ENCODE measurements around the gene IQSEC1. TPM values are rescaled to one million over a fixed set of nuclear protein-coding genes. Genes with fewer than 3 reads are reported as not detected.

IQSEC1 gene
- total RNA-seq, 3 donors from 2014 or later, result 26.9 to 45.4 (median 26.9) TPM

- DNase-seq (ENCODE audit: low spot score in 2 of 2), result peak; percentile 72 to 76
- Histone ChIP-seq H3K36me3 (no peaks in the 10 kb centered on the region), H3K27ac (peak overlapping the region; percentile 62 to 74), H3K4me1 (peaks cover 4 to 12% of the 10 kb centered on the region in 2 donors), H3K9me3 (no peaks in the 10 kb centered on the region), H3K4me3 (peak overlapping the region in 1 of 3 donors; percentile 22), H3K27me3 (no peaks in the 10 kb centered on the region)
- intact Hi-C loops (cut with DNase I; ENCODE audit: low total_unique reads), result loop anchor here (5.0 kb wide), 1 partner anchor 1428 kb away; no protein-coding TSS in a partner anchor
- TF ChIP-seq POLR2AphosphoS5 (IDR thresholded peaks at IDR 0.05) (peak in 1 of 3 donors; percentile 25), CTCF (IDR thresholded peaks at IDR 0.05) (no peak), POLR2A (IDR thresholded peaks at IDR 0.05) (no peak)
These were observed 118.2 kb downstream of the IQSEC1 start for GRCh38 chr3:12954891-12955650.

GRCh38 chr3:12954180-12954579 lies 119.0 kb downstream of the IQSEC1 start:
- intact Hi-C loops (cut with DNase I; ENCODE audit: low total_unique reads), result no loop called here
- Histone ChIP-seq H3K36me3 (no peaks in the 10 kb centered on the region), H3K9me3 (no peaks in the 10 kb centered on the region), H3K27ac (peak overlapping the region; percentile 62 to 74), H3K4me1 (peaks cover 4 to 12% of the 10 kb centered on the region in 2 donors), H3K27me3 (no peaks in the 10 kb centered on the region), H3K4me3 (no peak overlapping the region)
- TF ChIP-seq CTCF (IDR thresholded peaks at IDR 0.05), result no peak
- no peak for TF ChIP-seq POLR2AphosphoS5 (IDR thresholded peaks at IDR 0.05)
- TF ChIP-seq POLR2A (IDR thresholded peaks at IDR 0.05), result no peak
- no peak for DNase-seq (ENCODE audit: low spot score in 2 of 2)

- DNase-seq (ENCODE audit: low spot score in 2 of 2), result no peak
- no peak overlapping the region for H3K4me3 ChIP-seq
- no peaks in the 10 kb centered on the region for H3K27me3 ChIP-seq
- intact Hi-C loops (cut with DNase I; ENCODE audit: low total_unique reads), result no loop called here
- no peaks in the 10 kb centered on the region for H3K9me3 ChIP-seq
- TF ChIP-seq CTCF (IDR thresholded peaks at IDR 0.05) (no peak), POLR2AphosphoS5 (IDR thresholded peaks at IDR 0.05) (no peak), POLR2A (IDR thresholded peaks at IDR 0.05) (no peak)
- peak overlapping the region; percentile 62 to 74 for H3K27ac ChIP-seq
- no peaks in the 10 kb centered on the region for H3K36me3 ChIP-seq
- H3K4me1 ChIP-seq, result peaks cover 11 to 12% of the 10 kb centered on the region in 2 donors
These were observed 119.8 kb downstream of the IQSEC1 start for GRCh38 chr3:12953201-12953995.

- no peaks in the 10 kb centered on the region for H3K36me3 ChIP-seq
- intact Hi-C loops (cut with DNase I; ENCODE audit: low total_unique reads), result no loop called here
- TF ChIP-seq POLR2AphosphoS5 (IDR thresholded peaks at IDR 0.05) (no peak), POLR2A (IDR thresholded peaks at IDR 0.05) (no peak), CTCF (IDR thresholded peaks at IDR 0.05) (no peak)
- H3K9me3 ChIP-seq, result no peaks in the 10 kb centered on the region
- no peak overlapping the region for H3K4me3 ChIP-seq
- H3K27me3 ChIP-seq, result no peaks in the 10 kb centered on the region
- no peak for DNase-seq (ENCODE audit: low spot score in 2 of 2)
- peak overlapping the region; percentile 25 for H3K27ac ChIP-seq
- H3K4me1 ChIP-seq, result peaks cover 12 to 19% of the 10 kb centered on the region in 2 donors
These were observed 120.7 kb downstream of the IQSEC1 start for GRCh38 chr3:12952343-12953200.

Measured in breast epithelium (tissue), 4 donors.